GM12878 (cell line): ENCODE results near the gene CD58. TPM values are rescaled to one million over a fixed set of nuclear protein-coding genes. Genes with fewer than 3 reads are reported as not detected.

ENCODE experiments used
- BACH1 ChIP-seq: fragments of 450-650 bp; IDR thresholded peaks from 2 replicates; pipeline ENCODE4 v1.6.1; 2017; ENCODE audit warnings: mild to moderate bottlenecking, borderline replicate concordance
- CHD1 ChIP-seq: IDR thresholded peaks from 2 replicates; pipeline ENCODE4 v1.6.1; 2012; ENCODE audit warnings: low read depth, low read length, improper control_type of control experiment
- CREM ChIP-seq: IDR thresholded peaks from 2 replicates; pipeline ENCODE4 v1.6.1; 2014; ENCODE audit warnings: antibody characterized with exemption, low read depth
- EED ChIP-seq: sonication (generic); IDR thresholded peaks from 2 replicates; pipeline ENCODE4 v1.6.1; 2016; ENCODE audit warnings: antibody characterized with exemption, low read depth
- ELK1 ChIP-seq: IDR thresholded peaks from 2 replicates; pipeline ENCODE4 v1.6.1; 2012; ENCODE audit warnings: low read depth, low read length, improper control_type of control experiment
- HCFC1 ChIP-seq: fragments of 150-350 bp; IDR thresholded peaks from 2 replicates; pipeline ENCODE4 v1.6.1; 2014; ENCODE audit warnings: low read length
- HDAC2 ChIP-seq: fragments of 200-600 bp; sonication (generic); IDR thresholded peaks from 2 replicates; pipeline ENCODE4 v1.6.1; 2017
- HDAC6 ChIP-seq: fragments of 200-600 bp; sonication (generic); IDR thresholded peaks from one replicate; pipeline ENCODE4 v1.8.0; 2017; ENCODE audit warnings: antibody characterized with exemption; ENCODE audit not compliant: unreplicated experiment
- MAX ChIP-seq: IDR thresholded peaks from 2 replicates; pipeline ENCODE4 v1.6.1; 2012; ENCODE audit warnings: low read depth, low read length, improper control_type of control experiment
- MTA2 ChIP-seq: fragments of 450-650 bp; IDR thresholded peaks from 2 replicates; pipeline ENCODE4 v1.6.1; 2016; ENCODE audit warnings: low read depth, mild to moderate bottlenecking, moderate library complexity
- NKRF ChIP-seq: fragments of 450-650 bp; conservative IDR thresholded peaks from 2 replicates; pipeline ENCODE4 v1.6.1; 2017; ENCODE audit warnings: mild to moderate bottlenecking, moderate library complexity
- NR2C2 ChIP-seq: IDR thresholded peaks from 2 replicates; pipeline ENCODE4 v1.6.1; 2011; ENCODE audit warnings: borderline replicate concordance, low read depth; ENCODE audit not compliant: control insufficient read depth, insufficient read length
- PBX3 ChIP-seq: IDR thresholded peaks from 2 replicates; pipeline ENCODE4 v1.6.1; 2011; ENCODE audit warnings: mild to moderate bottlenecking, low read depth, low read length, moderate library complexity; ENCODE audit not compliant: insufficient replicate concordance
- PML ChIP-seq: IDR thresholded peaks from 2 replicates; pipeline ENCODE4 v1.6.1; 2012; ENCODE audit warnings: low read length, inconsistent platforms
- PRDM15 ChIP-seq: fragments of 450-650 bp; formaldehyde crosslinking; IDR thresholded peaks from 2 replicates; pipeline ENCODE4 v1.4.0; 2020; ENCODE audit warnings: mild to moderate bottlenecking, moderate library complexity
- RAD51 ChIP-seq: fragments of 450-650 bp; IDR thresholded peaks from 2 replicates; pipeline ENCODE4 v1.6.1; 2016; ENCODE audit warnings: moderate library complexity, mild to moderate bottlenecking, inconsistent platforms
- SIN3A ChIP-seq: IDR thresholded peaks from 2 replicates; pipeline ENCODE4 v1.6.1; 2012; ENCODE audit warnings: low read depth, low read length, improper control_type of control experiment
- SMAD5 ChIP-seq: IDR thresholded peaks from 2 replicates; pipeline ENCODE4 v1.6.1; 2016; ENCODE audit warnings: antibody characterized with exemption, low read depth
- SPI1 ChIP-seq: IDR thresholded peaks from 2 replicates; pipeline ENCODE4 v1.6.1; 2011; ENCODE audit warnings: low read depth, mild to moderate bottlenecking, low read length, moderate library complexity, borderline replicate concordance; ENCODE audit not compliant: insufficient read depth
- SUPT20H ChIP-seq: IDR thresholded peaks from 2 replicates; pipeline ENCODE4 v1.6.1; 2011; ENCODE audit warnings: low read depth, mild to moderate bottlenecking, low read length, moderate library complexity, borderline replicate concordance; ENCODE audit not compliant: control insufficient read depth
- TBL1XR1 ChIP-seq: IDR thresholded peaks from 2 replicates; pipeline ENCODE4 v1.6.1; 2012; ENCODE audit warnings: low read depth, low read length, improper control_type of control experiment
- USF2 ChIP-seq: IDR thresholded peaks from 2 replicates; pipeline ENCODE4 v1.6.1; 2011; ENCODE audit warnings: low read depth, low read length, improper control_type of control experiment, borderline replicate concordance
- ZBED1 ChIP-seq: IDR thresholded peaks from 2 replicates; pipeline ENCODE4 v1.6.1; 2016; ENCODE audit warnings: borderline replicate concordance
- ZNF217 ChIP-seq: fragments of 450-650 bp; IDR thresholded peaks from 2 replicates; pipeline ENCODE4 v1.6.1; 2017; ENCODE audit warnings: antibody characterized with exemption, mild to moderate bottlenecking
- polyA plus RNA-seq, 11 experiments: library from polyadenylated mRNA; depleted of rRNA in 4 of 11; unstranded in 6 of 11; stranded (reverse) in 5 of 11; fragments of >200 nt; fragmentation: Nextera tagmentation in 4 of 11; fragmentation: Illumina TruSeq in 1 of 11; extraction: Ambion mirVana in 4 of 11; extraction: Trizol in 1 of 11; gene quantifications; 1 replicate in 1 of 11; 2 replicates in 10 of 11; pipeline versions ENCODE4 v1.2.1 to v1.2.3, GENCODE V29; 2011 to 2016; ENCODE audit warnings: inconsistent platforms in 2 of 11, missing spikeins in 2 of 11, low read depth in 1 of 11
- total RNA-seq, 4 experiments: library from RNA; depleted of rRNA in 3 of 4; stranded (reverse); fragments of >200 nt in 3 of 4; fragmentation: Illumina TruSeq in 1 of 4; extraction: Trizol in 1 of 4; gene quantifications; 2 replicates each; pipeline versions ENCODE4 v1.2.1 to v1.2.3, GENCODE V29; 2013 to 2021

Gene CD58
- total and polyA plus RNA-seq, 10 of the 15 experiments (the other 5 are each of a cell fraction or from before 2014, with no cell fraction given) = 70.4 to 252 (median 129) TPM

GRCh38 chr1:116540088-116540487 lies 30.7 kb downstream of the CD58 start (continued):
- no peak for TF ChIP-seq NKRF
- TF ChIP-seq SUPT20H = no peak
- TF ChIP-seq SMAD5 = no peak
- no peak for TF ChIP-seq NR2C2
- TF ChIP-seq BACH1 = peak; percentile 79; the same call in 1 of the 2 replicates
- TF ChIP-seq ELK1 = no peak
- no peak for TF ChIP-seq RAD51
- no peak for TF ChIP-seq TBL1XR1
- no peak for TF ChIP-seq HDAC6
- no peak for TF ChIP-seq CHD1
- peak; percentile 94 for TF ChIP-seq SPI1
- TF ChIP-seq PRDM15 (CRISPR knock-in tag) = no peak
- TF ChIP-seq MAX = no peak
- TF ChIP-seq HDAC2 = no peak
- TF ChIP-seq MTA2 = peak; percentile 62; the same call in 1 of the 2 replicates
- peak; percentile 20; the same call in 1 of the 2 replicates for TF ChIP-seq PML
- TF ChIP-seq USF2 = no peak
- no peak for TF ChIP-seq HCFC1
- peak; percentile 87 for TF ChIP-seq EED
- TF ChIP-seq PBX3 = no peak
- TF ChIP-seq CREM = peak; percentile 37; the same call in 1 of the 2 replicates
- TF ChIP-seq ZBED1 = no peak
- TF ChIP-seq ZNF217 = no peak
- no peak for TF ChIP-seq SIN3A
